ENCODE measurements around the gene RNU6-1.

The RNU6-1 gene

DNA sequence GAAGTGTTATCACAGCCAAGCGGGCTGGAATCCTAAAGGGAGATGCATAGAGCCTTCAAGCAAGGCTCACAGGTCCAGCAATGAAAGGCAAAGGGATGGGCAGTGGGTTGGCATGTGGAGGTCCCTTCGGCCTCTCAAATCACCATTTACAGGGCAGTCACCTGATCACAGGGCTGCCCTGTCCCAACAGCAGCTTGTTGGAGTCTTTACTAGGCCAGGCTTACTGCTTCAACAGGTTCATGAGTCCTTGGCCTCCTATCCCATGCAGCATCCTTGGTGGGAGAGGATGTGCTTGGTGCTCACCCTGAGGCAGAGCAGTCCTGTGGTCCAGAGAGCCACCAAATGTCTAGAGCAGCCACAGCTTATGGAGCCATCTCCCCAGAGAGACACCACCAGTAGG, 38.7 kb downstream of the RNU6-1 start:
- DNase-seq (ENCODE audit: low read depth), result no peak

DNA sequence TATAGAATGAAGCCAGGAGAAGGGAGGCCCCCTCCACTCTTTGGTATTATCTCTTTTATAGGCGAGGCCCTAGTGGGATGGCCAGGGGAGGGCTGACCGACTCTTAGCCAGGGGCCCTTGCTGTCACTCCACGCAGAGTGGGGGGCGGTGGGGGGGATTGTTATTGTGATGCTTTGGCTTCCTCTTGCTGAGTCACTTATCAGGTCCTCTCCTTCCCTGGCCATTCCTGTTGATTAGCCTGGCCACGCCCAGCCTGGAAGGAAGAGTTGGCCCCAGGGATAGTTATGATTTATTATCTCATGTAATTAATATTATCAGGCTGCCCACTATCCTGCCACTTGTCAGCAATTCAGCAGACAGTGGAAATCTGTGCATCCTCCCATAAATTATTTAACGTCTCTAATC, 40.0 kb downstream of the RNU6-1 start:
- no peak for DNase-seq (ENCODE audit: low read depth)

DNA sequence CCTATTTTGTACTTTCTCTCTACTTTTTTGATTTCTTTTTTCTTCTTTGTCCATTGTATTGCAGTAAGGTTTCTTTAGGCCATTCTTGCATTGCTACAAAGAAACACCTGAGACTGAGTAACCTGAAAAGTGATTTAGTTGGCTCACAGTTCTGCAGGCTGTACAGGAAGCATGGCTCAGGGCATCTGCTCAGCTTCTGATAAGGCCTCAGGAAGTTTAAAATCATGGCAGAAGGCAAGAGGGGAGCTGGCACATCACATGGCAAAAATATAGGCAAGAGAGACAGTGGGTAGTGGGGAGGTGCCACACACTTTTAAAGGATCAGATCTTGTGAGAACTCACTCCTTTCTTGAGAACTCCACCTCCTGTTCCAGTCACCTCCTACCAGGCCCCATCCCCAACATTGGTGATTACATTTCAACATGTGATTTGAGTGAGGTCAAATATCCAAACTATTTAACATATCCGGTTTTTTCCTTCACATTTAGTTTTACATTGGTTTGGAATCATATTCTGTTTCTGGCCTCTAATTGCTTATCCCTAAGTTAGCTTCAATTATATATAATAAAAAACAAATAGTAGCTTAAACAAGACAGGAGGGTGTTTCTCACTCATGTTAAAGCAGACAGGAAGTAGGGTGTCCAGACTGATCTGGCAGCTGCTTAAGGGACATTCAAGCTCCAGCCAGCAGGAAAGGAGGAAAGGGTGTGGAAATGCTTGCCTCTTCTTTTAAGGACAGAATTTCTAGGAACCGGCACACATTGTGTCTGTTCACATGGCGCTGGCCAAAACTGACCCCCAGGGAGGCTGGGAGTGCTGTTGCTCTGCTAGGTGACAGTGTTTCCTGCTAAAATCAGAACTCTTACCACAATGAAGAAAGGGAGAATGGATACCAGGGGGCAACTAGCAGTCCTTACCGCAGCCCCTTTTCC, 43.4 kb downstream of the RNU6-1 start:
- no peak for DNase-seq (ENCODE audit: low read depth)

DNA sequence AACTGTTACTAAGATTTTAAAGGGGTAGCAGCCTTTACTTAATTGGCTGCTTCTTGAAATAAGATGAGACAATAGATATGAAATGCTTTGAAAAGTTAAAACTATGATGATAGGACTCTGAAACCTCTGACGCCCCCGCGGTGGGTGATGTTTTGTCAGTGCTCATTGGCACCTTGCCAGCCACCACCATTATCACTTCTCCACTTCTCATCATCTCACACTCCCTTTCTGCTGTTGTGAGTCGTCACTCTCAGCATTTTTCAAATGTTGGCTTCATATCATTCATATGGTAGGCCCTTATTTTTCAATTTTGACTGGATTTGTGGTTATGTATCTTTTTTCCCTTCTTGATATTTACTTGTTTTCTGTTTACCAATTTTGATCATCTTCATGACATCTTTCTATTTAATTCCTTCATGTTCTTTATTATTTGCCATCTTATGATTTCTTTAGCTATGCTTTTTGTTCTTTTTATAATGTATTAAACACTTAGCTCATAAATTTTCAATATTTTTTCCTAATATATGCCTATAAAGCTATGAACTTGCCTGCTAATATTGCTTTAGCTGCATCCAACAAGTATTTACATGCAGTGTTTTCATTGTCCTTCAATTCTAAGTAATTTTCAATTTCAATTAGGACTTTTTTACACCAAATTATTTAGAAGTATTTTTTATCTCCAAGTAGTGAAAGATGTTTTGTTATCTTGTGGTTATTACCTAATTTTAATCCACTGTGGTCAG, 44.8 kb downstream of the RNU6-1 start:
- DNase-seq (ENCODE audit: low read depth), result no peak

DNA sequence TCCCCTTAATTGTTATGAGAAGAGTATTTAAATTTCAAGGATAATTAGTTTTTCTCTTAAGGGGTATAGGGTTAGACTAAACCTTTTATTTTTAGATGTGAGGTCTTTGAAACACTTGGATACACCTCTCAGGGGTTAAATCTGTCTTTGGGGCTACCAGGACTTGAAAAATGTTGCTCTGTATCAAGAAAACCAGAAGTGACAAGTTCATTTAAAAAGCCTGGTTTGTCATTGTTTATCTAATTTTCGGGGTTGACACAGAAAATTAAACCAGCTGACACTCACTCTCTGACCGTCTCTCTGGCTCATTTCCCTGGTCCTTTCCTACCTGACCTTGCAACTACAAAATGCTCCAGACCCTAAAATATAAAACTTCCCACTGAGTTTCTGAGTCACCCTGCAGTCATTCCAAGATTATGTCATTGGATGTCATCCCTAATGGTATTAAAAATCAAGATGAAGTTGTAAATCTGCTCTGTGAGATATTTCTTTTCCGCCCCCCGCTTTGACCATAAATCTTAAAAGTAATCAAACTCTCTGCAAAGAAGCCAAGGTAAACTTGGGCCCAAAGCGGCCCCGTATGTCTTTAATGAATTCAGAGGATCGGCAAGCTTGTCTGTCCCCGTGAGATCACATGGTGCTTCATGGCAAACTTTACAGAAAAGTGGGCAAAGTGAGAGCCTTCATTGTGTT, 47.4 kb downstream of the RNU6-1 start:
- no peak for DNase-seq (ENCODE audit: low read depth)

DNA sequence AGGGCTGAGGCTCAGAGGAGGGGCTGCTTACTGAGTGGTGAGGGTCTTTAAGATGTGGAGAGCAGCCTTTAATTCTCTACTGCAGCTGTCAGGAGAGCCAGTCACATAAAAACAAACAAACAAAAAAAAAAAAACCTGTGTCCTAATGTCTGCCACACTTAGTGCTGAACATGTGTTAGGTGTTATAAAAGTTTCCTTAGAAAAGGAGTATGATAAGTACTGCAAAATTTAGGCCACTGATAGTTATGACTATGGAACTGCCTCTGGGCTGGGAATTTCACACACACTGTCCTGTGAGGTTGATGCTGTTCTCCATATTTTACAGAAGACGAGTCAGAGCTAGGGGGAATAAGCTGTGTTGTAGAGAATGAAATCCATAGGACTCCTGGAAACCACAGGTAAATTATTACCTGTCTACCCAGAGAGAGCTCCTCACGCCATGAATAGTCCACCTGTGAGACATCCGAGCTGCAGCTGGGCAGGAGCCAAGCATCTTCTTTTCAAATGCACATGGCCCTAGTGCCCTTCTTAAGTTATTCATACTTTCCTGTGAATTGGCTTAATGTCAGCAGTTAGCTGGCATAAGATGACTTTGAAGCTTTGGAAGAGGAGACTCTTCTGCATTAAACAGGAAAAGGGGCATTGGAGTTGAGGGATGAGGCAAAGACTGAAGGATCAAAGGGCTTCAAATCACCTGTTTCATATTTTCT, 49.1 kb downstream of the RNU6-1 start:
- DNase-seq (ENCODE audit: low read depth), result no peak
